Measurements from ENCODE around the gene C5orf52.
A peak's percentile ranks its signal among the peaks of the same experiment; 100 is the strongest.
"Not testable (repeated sequence)": the region's sequence is repeated elsewhere in the genome, so short reads cannot be mapped to it uniquely, and the experiment has no call there.

The C5orf52 gene

DNA sequence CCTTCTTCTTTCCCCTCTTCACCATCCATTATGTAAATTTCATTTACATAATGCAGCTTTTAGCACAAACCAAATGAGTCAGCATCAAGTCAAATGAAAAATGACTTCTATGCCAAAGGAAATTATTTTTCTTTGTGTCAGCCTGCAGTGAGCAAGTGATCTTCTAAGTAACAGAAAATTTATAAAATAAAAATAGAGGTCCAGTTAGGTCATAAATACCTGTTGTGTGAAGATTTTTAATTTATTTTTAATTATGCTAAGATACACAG lies 43.2 kb downstream of the C5orf52 start:
- no peak for TF ChIP-seq CTCF (IDR thresholded peaks at IDR 0.05; ENCODE audit: insufficient read depth, low read length, missing control alignments)
- CTCF ChIA-PET = no interaction called here

DNA sequence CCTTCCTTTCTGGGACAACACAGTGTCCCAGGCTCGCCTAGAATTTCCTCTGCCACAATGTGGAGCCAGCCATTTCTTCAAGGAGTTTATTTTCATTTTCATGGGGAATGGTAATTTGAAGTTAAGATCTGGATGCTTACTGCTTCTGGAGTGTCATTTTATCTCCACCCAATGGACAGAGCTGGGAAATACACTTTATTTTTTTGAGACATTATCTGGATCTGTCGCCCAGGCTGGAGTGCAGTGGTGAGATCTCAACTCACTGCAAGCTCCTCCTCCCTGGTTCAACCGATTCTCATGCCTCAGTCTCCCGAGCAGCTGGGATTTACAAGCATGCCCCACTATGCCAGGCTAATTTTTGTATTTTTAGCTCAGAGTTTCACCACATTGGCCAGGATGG lies 47.2 kb downstream of the C5orf52 start:
- no peak for DNase-seq (ENCODE audit: low read depth, low spot score)
- peak; percentile 55 for TF ChIP-seq CTCF (IDR thresholded peaks at IDR 0.05; ENCODE audit: insufficient read depth, low read length, missing control alignments)
- POLR2A ChIA-PET = interaction anchor here (0.6 to 1.0 kb wide), 3 partner anchors 13 to 167 kb away, joined by 3 to 4 read pairs (median 3); partner anchors contain the start of gene THG1L
- H3K4me3 ChIP-seq (ENCODE audit: low read depth, low read length) = no peak overlapping the region
- CTCF ChIA-PET = interaction anchor here (0.7 to 6.3 kb wide), 59 partner anchors 10 to 466 kb away, joined by 3 to 51 read pairs (median 6); partner anchors contain the start of genes C5orf52, LSM11 and THG1L

More for the DNA sequence above, 43.2 kb downstream of the C5orf52 start:
- DNase-seq (ENCODE audit: low read depth, low spot score) = no peak
- H3K4me3 ChIP-seq (ENCODE audit: low read depth, low read length) = no peak overlapping the region
- POLR2A ChIA-PET = no interaction called here

- POLR2A ChIA-PET = interaction anchor here (1.0 kb wide), 1 partner anchor 12 kb away, joined by 4 read pairs; the partner anchor contains the start of gene THG1L
- CTCF ChIA-PET = interaction anchor here (0.9 to 6.3 kb wide), 45 partner anchors 9 to 465 kb away, joined by 3 to 51 read pairs (median 7); partner anchors contain the start of genes C5orf52, LSM11 and THG1L
These were observed 47.9 kb downstream of the C5orf52 start for GRCh38 chr5:157719245-157719644.

DNA sequence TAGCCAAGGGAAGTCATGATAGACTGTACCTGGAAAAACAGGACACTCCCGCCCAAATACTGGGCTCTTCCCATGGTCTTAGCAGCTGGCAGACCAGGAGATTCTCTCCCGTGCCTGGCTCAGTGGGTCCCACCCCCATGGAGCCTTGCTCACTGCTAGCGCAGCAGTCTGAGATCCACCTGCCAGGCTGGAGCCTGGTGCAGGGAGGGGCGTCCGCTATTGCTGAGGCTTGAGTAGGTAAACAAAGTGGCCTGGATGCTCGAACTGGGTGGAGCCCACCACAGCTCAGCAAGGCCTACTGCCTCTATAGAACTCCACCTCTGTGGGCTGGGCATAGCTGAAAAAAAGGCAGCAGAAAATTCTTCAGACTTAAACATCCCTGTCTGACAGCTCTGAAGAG lies 49.8 kb downstream of the C5orf52 start:
- no peak for TF ChIP-seq CTCF (IDR thresholded peaks at IDR 0.05; ENCODE audit: insufficient read depth, low read length, missing control alignments)
- ChIA-PET CTCF (interaction anchor here (1.1 to 6.3 kb wide), 6 partner anchors 9 to 395 kb away, joined by 3 to 51 read pairs (median 21); no protein-coding TSS in a partner anchor), POLR2A (no interaction called here)
- no peak overlapping the region for H3K4me3 ChIP-seq (ENCODE audit: low read depth, low read length)
- no peak for DNase-seq (ENCODE audit: low read depth, low spot score)

More at GRCh38 chr5:157719245-157719644, 47.9 kb downstream of the C5orf52 start:
- no peak overlapping the region for H3K4me3 ChIP-seq (ENCODE audit: low read depth, low read length)
- TF ChIP-seq CTCF (IDR thresholded peaks at IDR 0.05; ENCODE audit: insufficient read depth, low read length, missing control alignments) = no peak
- DNase-seq (ENCODE audit: low read depth, low spot score) = no peak

DNA sequence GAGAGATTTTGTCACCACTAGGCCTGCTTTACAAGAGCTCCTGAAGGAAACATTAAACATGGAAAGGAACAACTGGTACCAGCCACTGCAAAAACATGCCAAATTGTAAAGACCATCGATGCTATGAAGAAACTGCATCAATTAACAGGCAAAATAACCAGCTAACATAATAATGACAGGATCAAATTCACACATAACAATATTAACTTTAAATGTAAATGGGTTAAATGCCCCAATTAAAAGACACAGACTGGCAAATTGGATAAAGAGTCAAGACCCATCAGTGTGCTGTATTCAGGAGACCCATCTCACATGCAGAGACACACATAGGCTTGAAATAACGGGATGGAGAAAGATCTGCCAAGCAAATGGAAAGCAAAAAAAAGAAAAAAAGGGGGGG lies 51.6 kb downstream of the C5orf52 start:
- DNase-seq (ENCODE audit: low read depth, low spot score); POLR2A ChIA-PET; H3K4me3 ChIP-seq (ENCODE audit: low read depth, low read length): not testable (repeated sequence)
- CTCF ChIA-PET = interaction anchor here (1.0 to 1.2 kb wide), 2 partner anchors 20 to 242 kb away, joined by 3 to 4 read pairs; partner anchors contain the start of gene LSM11

DNA sequence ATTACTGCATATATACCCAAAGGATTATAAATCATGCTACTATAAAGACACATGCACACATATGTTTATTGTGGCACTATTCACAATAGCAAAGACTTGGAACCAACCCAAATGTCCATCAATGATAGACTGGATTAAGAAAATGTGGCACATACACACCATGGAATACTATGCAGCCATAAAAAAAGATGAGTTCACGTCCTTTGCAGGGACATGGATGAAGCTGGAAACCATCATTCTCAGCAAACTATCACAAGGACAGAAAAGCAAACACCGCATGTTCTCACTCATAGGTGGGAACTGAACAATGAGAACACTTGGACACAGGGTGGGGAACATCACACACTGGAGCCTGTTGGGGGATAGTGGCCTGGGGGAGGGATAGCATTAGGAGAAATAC lies 55.3 kb downstream of the C5orf52 start:
- CTCF ChIA-PET; DNase-seq (ENCODE audit: low read depth, low spot score); POLR2A ChIA-PET; H3K4me3 ChIP-seq (ENCODE audit: low read depth, low read length): not testable (repeated sequence)

GRCh38 chr5:157727858-157728257 lies 56.5 kb downstream of the C5orf52 start:
- CTCF ChIA-PET = interaction anchor here (1.1 to 8.8 kb wide), 4 partner anchors 9 to 401 kb away, joined by 3 to 113 read pairs (median 4); partner anchors contain the start of gene LSM11
- H3K4me3 ChIP-seq (ENCODE audit: low read depth, low read length); POLR2A ChIA-PET; DNase-seq (ENCODE audit: low read depth, low spot score): not testable (repeated sequence)
